ENCODE measurements around the gene WDR72. TPM values are rescaled to one million over a fixed set of nuclear protein-coding genes. Genes with fewer than 3 reads are reported as not detected.

Gene WDR72
- polyA plus RNA-seq, 1 donor (not counting 4 experiments of a cell fraction or from before 2014, with no cell fraction given), result 0.03 TPM

DNA sequence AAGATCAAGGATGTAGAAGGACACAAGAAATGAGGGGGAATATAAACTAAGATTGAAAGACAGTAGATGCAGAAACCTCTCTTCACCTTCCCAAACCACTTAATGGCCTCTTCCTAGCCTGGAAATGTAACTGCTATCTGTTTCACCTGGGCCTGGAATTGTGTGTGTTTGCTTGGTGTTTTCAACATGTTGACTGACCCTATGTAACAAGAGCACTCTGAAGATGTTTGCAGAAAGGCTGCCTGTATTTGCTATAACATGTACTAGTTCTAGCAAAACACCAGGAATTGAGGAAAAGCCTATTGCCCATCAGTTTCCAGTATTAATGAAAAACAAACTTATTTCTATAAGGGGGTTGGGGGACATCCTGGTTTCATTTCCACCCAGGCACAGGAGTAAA is 248.3 kb downstream of the WDR72 start:
- dilution Hi-C loops (cut with MboI; ENCODE audit: extremely low pct_ligation_motif_present, low sequenced_read_pairs), result no loop called here
- no peak overlapping the region for H3K4me2 ChIP-seq (ENCODE audit: control insufficient read depth, extremely low read depth, insufficient read depth, low read depth, low read length)
- TF ChIP-seq EZH2 (IDR thresholded peaks at IDR 0.05; ENCODE audit: low read length), result no peak
- TF ChIP-seq, protein P1, sequence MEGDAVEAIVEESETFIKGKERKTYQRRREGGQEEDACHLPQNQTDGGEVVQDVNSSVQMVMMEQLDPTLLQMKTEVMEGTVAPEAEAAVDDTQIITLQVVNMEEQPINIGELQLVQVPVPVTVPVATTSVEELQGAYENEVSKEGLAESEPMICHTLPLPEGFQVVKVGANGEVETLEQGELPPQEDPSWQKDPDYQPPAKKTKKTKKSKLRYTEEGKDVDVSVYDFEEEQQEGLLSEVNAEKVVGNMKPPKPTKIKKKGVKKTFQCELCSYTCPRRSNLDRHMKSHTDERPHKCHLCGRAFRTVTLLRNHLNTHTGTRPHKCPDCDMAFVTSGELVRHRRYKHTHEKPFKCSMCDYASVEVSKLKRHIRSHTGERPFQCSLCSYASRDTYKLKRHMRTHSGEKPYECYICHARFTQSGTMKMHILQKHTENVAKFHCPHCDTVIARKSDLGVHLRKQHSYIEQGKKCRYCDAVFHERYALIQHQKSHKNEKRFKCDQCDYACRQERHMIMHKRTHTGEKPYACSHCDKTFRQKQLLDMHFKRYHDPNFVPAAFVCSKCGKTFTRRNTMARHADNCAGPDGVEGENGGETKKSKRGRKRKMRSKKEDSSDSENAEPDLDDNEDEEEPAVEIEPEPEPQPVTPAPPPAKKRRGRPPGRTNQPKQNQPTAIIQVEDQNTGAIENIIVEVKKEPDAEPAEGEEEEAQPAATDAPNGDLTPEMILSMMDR (optimal IDR thresholded peaks at IDR 0.05 in 1 of 3, IDR thresholded peaks at IDR 0.05 in 1 of 3, conservative IDR thresholded peaks at IDR 0.05 in 1 of 3; ENCODE audit: extremely low read depth in 1 of 3, insufficient read depth in 2 of 3, low read length in 3 of 3), result no peak

DNA sequence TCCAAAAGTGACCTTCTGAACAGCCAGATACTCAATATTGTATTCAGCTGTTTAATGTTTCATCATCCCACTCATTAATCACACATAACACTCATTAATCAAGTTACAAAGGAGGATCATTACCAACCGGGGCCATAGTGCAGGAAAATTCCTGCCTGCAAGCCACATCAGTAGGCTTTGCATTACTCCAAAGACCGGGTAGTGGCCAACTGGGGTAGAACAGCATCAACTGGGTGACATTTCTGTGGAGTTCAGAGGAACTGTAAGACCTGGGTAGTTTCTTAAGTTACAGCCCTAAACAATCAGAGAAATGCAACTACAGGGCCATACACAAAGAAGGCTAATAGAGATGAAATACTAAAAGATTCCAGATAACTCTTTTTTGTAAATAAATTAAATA is 253.1 kb downstream of the WDR72 start:
- H3K36me3 ChIP-seq (ENCODE audit: control insufficient read depth in 2 of 2, extremely low read depth in 1 of 2, insufficient read depth in 2 of 2, low read length in 2 of 2), result no peaks in the 10 kb centered on the region
- H3K27ac ChIP-seq (ENCODE audit: control insufficient read depth, insufficient read depth, low read length), result no peak overlapping the region
- H2AFZ ChIP-seq (ENCODE audit: control insufficient read depth, low read length), result no peak overlapping the region
- no peaks in the 10 kb centered on the region for H3K79me2 ChIP-seq (ENCODE audit: control insufficient read depth, insufficient read depth, low read length)
- dilution Hi-C loops (cut with MboI; ENCODE audit: extremely low pct_ligation_motif_present, low sequenced_read_pairs), result no loop called here
- TF ChIP-seq EZH2 (IDR thresholded peaks at IDR 0.05; ENCODE audit: low read length), result no peak
- TF ChIP-seq, protein P1 (optimal IDR thresholded peaks at IDR 0.05 in 1 of 3, IDR thresholded peaks at IDR 0.05 in 1 of 3, conservative IDR thresholded peaks at IDR 0.05 in 1 of 3; ENCODE audit: extremely low read depth in 1 of 3, insufficient read depth in 2 of 3, low read length in 3 of 3), result no peak
- H3K4me1 ChIP-seq (ENCODE audit: control insufficient read depth, extremely low read depth, insufficient read depth, low read length), result no peaks in the 10 kb centered on the region
- H3K27me3 ChIP-seq (ENCODE audit: control insufficient read depth, extremely low read depth, insufficient read depth, low read length), result no peaks in the 10 kb centered on the region
- H3K4me2 ChIP-seq (ENCODE audit: control insufficient read depth, extremely low read depth, insufficient read depth, low read depth, low read length), result no peak overlapping the region
- DNase-seq (ENCODE audit: low read depth, low spot score) (no peak), FAIRE-seq (no peak)
- H3K9ac ChIP-seq (ENCODE audit: control insufficient read depth, extremely low read depth, insufficient read depth, low read length), result no peak overlapping the region
- no peaks in the 10 kb centered on the region for H3K9me1 ChIP-seq (ENCODE audit: control insufficient read depth, extremely low read depth, insufficient read depth, low read length)
- H3K9me3 ChIP-seq (ENCODE audit: control insufficient read depth, low read depth, low read length), result no peaks in the 10 kb centered on the region
- H4K20me1 ChIP-seq (ENCODE audit: control insufficient read depth, extremely low read depth, insufficient read depth, low read length), result no peaks in the 10 kb centered on the region
- no peak overlapping the region for H3K4me3 ChIP-seq (ENCODE audit: control insufficient read depth in 2 of 3, extremely low read depth in 1 of 3, insufficient read depth in 2 of 3, low read depth in 1 of 3, low read length in 3 of 3)

More for the DNA sequence above, 248.3 kb downstream of the WDR72 start:
- H3K36me3 ChIP-seq (ENCODE audit: control insufficient read depth in 2 of 2, extremely low read depth in 1 of 2, insufficient read depth in 2 of 2, low read length in 2 of 2), result no peaks in the 10 kb centered on the region
- H4K20me1 ChIP-seq (ENCODE audit: control insufficient read depth, extremely low read depth, insufficient read depth, low read length), result no peaks in the 10 kb centered on the region
- H3K9ac ChIP-seq (ENCODE audit: control insufficient read depth, extremely low read depth, insufficient read depth, low read length), result no peak overlapping the region
- no peaks in the 10 kb centered on the region for H3K4me1 ChIP-seq (ENCODE audit: control insufficient read depth, extremely low read depth, insufficient read depth, low read length)
- no peaks in the 10 kb centered on the region for H3K9me3 ChIP-seq (ENCODE audit: control insufficient read depth, low read depth, low read length)
- no peaks in the 10 kb centered on the region for H3K9me1 ChIP-seq (ENCODE audit: control insufficient read depth, extremely low read depth, insufficient read depth, low read length)
- no peak overlapping the region for H3K4me3 ChIP-seq (ENCODE audit: control insufficient read depth in 2 of 3, extremely low read depth in 1 of 3, insufficient read depth in 2 of 3, low read depth in 1 of 3, low read length in 3 of 3)
- FAIRE-seq (no peak), DNase-seq (ENCODE audit: low read depth, low spot score) (no peak)
- no peaks in the 10 kb centered on the region for H3K79me2 ChIP-seq (ENCODE audit: control insufficient read depth, insufficient read depth, low read length)
- H3K27me3 ChIP-seq (ENCODE audit: control insufficient read depth, extremely low read depth, insufficient read depth, low read length), result no peaks in the 10 kb centered on the region
- no peak overlapping the region for H2AFZ ChIP-seq (ENCODE audit: control insufficient read depth, low read length)
- H3K27ac ChIP-seq (ENCODE audit: control insufficient read depth, insufficient read depth, low read length), result no peak overlapping the region
